ENCODE results near the gene TUBB. TPM values are rescaled to one million over a fixed set of nuclear protein-coding genes. Genes with fewer than 3 reads are reported as not detected.
A peak's percentile ranks its signal among the peaks of the same experiment; 100 is the strongest.
"Not testable (repeated sequence)": the region's sequence is repeated elsewhere in the genome, so short reads cannot be mapped to it uniquely, and the experiment has no call there.

TUBB gene
- total RNA-seq, 1 experiment from 2014 or later = 886 TPM

GRCh38 chr6:30723159-30723842 is 3.1 kb downstream of the TUBB start:
- Histone ChIP-seq H4K20me1 (ENCODE audit: insufficient read depth) (peaks cover 21% of the 10 kb centered on the region; the same call in 1 of the 2 replicates), H3K9ac (ENCODE audit: low read length) (peak overlapping the region; percentile 100), H3K4me2 (ENCODE audit: low read length) (peak overlapping the region; percentile 96; the same call in 1 of the 2 replicates), H3K4me1 (ENCODE audit: control insufficient read depth in 1 of 2, insufficient read depth in 2 of 2, low read length in 2 of 2) (peaks cover 7 to 61% of the 10 kb centered on the region in 2 experiments), H3K79me2 (ENCODE audit: insufficient read depth, low read length) (peaks cover 63% of the 10 kb centered on the region), H3K4me3 (replicated peaks in 1 of 2; ENCODE audit: low read depth in 1 of 2, low read length in 2 of 2) (peak overlapping the region in 1 of 2 experiments; percentile 19; a peak in 1 of 4 replicates), H3K36me3 (ENCODE audit: control insufficient read depth in 1 of 2, insufficient read depth in 2 of 2, low read length in 2 of 2) (peaks cover 27 to 44% of the 10 kb centered on the region in 2 experiments), H3K27ac (ENCODE audit: low read depth, low read length) (peak overlapping the region; percentile 89; the same call in 1 of the 2 replicates)
- not testable (repeated sequence) for H3K27me3 ChIP-seq (ENCODE audit: insufficient read depth, low read length); DNase-seq (ENCODE audit: low read depth, low spot score); ATAC-seq; H3K9me2 ChIP-seq (ENCODE audit: insufficient read depth); H3K9me3 ChIP-seq (ENCODE audit: control insufficient read depth in 1 of 2, insufficient read depth in 1 of 2, low read depth in 1 of 2, low read length in 2 of 2); H2AFZ ChIP-seq (ENCODE audit: low read depth, low read length, poor library complexity, severe bottlenecking); BruUV-seq (replicated peaks)
- POLR2A ChIA-PET = interaction anchor here (1.5 to 3.7 kb wide), 2 partner anchors 44 to 108 kb away, joined by 5 to 17 read pairs; no protein-coding TSS in a partner anchor
- RAD21 ChIA-PET (ENCODE audit: low non-redundant PET in 1 of 2, low total read pairs in 2 of 2, uncharacterized antibody in 2 of 2, unreplicated experiment in 2 of 2) = interaction anchor here in 1 of 2 experiments (1.0 kb wide), 1 partner anchor 44 kb away, joined by 4 read pairs; no protein-coding TSS in a partner anchor
- CTCF ChIA-PET = interaction anchor here (1.0 to 5.7 kb wide), 5 partner anchors 8 to 51 kb away, joined by 3 to 45 read pairs (median 6); partner anchors contain the start of gene DHX16
- intact Hi-C loops (cut with micrococcal nuclease) = loop anchor here (2.0 kb wide), 1 partner anchor 240 kb away; no protein-coding TSS in a partner anchor

GRCh38 chr6:30723843-30724741 is 3.9 kb downstream of the TUBB start:
- CTCF ChIA-PET = interaction anchor here (1.1 to 5.7 kb wide), 4 partner anchors 44 to 355 kb away, joined by 3 to 45 read pairs (median 4); partner anchors contain the start of gene DHX16
- not testable (repeated sequence) for H3K4me2 ChIP-seq (ENCODE audit: low read length)

More at GRCh38 chr6:30723843-30724741, 3.9 kb downstream of the TUBB start:
- H3K36me3 ChIP-seq (ENCODE audit: control insufficient read depth in 1 of 2, insufficient read depth in 2 of 2, low read length in 2 of 2) = peaks cover 27 to 44% of the 10 kb centered on the region in 2 experiments
- H3K9me2 ChIP-seq (ENCODE audit: insufficient read depth); H3K9ac ChIP-seq (ENCODE audit: low read length); ATAC-seq; DNase-seq (ENCODE audit: low read depth, low spot score); H2AFZ ChIP-seq (ENCODE audit: low read depth, low read length, poor library complexity, severe bottlenecking); H3K27me3 ChIP-seq (ENCODE audit: insufficient read depth, low read length); H3K9me3 ChIP-seq (ENCODE audit: control insufficient read depth in 1 of 2, insufficient read depth in 1 of 2, low read depth in 1 of 2, low read length in 2 of 2); H3K4me3 ChIP-seq (replicated peaks in 1 of 2; ENCODE audit: low read depth in 1 of 2, low read length in 2 of 2); RAD21 ChIA-PET (ENCODE audit: low non-redundant PET in 1 of 2, low total read pairs in 2 of 2, uncharacterized antibody in 2 of 2, unreplicated experiment in 2 of 2); BruUV-seq (replicated peaks): not testable (repeated sequence)
- H4K20me1 ChIP-seq (ENCODE audit: insufficient read depth) = peaks cover 21% of the 10 kb centered on the region; the same call in 1 of the 2 replicates
- intact Hi-C loops (cut with micrococcal nuclease) = loop anchor here (2.0 kb wide), 1 partner anchor 241 kb away; no protein-coding TSS in a partner anchor
- H3K4me1 ChIP-seq (ENCODE audit: control insufficient read depth in 1 of 2, insufficient read depth in 2 of 2, low read length in 2 of 2) = peaks cover 6 to 53% of the 10 kb centered on the region in 2 experiments
- peaks cover 58% of the 10 kb centered on the region for H3K79me2 ChIP-seq (ENCODE audit: insufficient read depth, low read length)
- POLR2A ChIA-PET = interaction anchor here (3.7 kb wide), 1 partner anchor 109 kb away, joined by 17 read pairs; no protein-coding TSS in a partner anchor
- H3K27ac ChIP-seq (ENCODE audit: low read depth, low read length) = 0 out of 2 replicates have a peak overlapping the region, but pooled peaks have one; percentile 4

All from HCT116 (cell line).